ENCODE data around the gene AR.

DNA sequence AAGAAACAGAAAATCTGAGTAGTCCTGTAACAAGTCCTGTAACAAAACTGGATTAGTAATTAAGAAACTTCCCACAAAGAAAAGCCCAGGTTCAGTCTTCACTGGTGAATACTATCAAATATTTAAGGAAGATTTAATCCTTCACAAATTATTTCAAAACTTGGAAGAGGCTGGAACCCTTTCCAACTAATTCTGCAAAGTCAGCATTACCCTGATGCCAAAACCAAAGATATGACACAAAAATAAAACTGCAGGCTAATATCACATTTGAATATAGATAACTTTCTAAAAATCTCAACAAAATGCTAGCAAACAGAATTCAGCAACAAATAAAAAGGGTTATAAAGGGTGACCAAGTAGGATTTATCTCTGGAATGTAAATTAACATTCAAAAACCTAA lies 80.5 kb downstream of the AR start:
- TF ChIP-seq, protein P1, sequence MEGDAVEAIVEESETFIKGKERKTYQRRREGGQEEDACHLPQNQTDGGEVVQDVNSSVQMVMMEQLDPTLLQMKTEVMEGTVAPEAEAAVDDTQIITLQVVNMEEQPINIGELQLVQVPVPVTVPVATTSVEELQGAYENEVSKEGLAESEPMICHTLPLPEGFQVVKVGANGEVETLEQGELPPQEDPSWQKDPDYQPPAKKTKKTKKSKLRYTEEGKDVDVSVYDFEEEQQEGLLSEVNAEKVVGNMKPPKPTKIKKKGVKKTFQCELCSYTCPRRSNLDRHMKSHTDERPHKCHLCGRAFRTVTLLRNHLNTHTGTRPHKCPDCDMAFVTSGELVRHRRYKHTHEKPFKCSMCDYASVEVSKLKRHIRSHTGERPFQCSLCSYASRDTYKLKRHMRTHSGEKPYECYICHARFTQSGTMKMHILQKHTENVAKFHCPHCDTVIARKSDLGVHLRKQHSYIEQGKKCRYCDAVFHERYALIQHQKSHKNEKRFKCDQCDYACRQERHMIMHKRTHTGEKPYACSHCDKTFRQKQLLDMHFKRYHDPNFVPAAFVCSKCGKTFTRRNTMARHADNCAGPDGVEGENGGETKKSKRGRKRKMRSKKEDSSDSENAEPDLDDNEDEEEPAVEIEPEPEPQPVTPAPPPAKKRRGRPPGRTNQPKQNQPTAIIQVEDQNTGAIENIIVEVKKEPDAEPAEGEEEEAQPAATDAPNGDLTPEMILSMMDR (IDR thresholded peaks at IDR 0.05; ENCODE audit: extremely low read depth in 1 of 2, insufficient read depth in 1 of 2, low read depth in 1 of 2, low read length in 2 of 2) = no peak
- TF ChIP-seq POLR2AphosphoS5 (IDR thresholded peaks at IDR 0.05; ENCODE audit: insufficient read depth, low read depth, low read length) = no peak
